Endothelial cell of umbilical vein (primary cell): Measurements from ENCODE around the gene RLN1.

Experiments
- EZH2 ChIP-seq: IDR thresholded peaks from 2 replicates; pipeline ENCODE4 v1.6.1; 2012; ENCODE audit warnings: borderline replicate concordance, low read depth, mild to moderate bottlenecking, moderate library complexity, low read length, inconsistent platforms; ENCODE audit not compliant: severe bottlenecking
- GATA2 ChIP-seq: IDR thresholded peaks from 2 replicates; pipeline ENCODE4 v1.7.0; 2011; ENCODE audit warnings: low read depth, mild to moderate bottlenecking, moderate library complexity, mixed read lengths, low read length; ENCODE audit not compliant: insufficient read length, insufficient read depth
- POLR2AphosphoS5 ChIP-seq: IDR thresholded peaks from 2 replicates; pipeline ENCODE4 v1.6.1; 2012; ENCODE audit warnings: low read depth, mild to moderate bottlenecking, control low read depth, low read length, moderate library complexity; ENCODE audit not compliant: insufficient read depth
- TF ChIP-seq, protein P1 (sequence below), 2 donors: IDR thresholded peaks; 1 replicate in 1 of 2; 2 replicates in 1 of 2; pipeline ENCODE4 v1.5.1; 2011; ENCODE audit warnings: low read length in 2 of 2, mild to moderate bottlenecking in 2 of 2, moderate library complexity in 2 of 2, control low read depth in 1 of 2, inconsistent platforms in 1 of 2, low read depth in 1 of 2; ENCODE audit not compliant: insufficient read depth in 1 of 2; ENCODE audit errors: extremely low read depth in 1 of 2

DNA sequence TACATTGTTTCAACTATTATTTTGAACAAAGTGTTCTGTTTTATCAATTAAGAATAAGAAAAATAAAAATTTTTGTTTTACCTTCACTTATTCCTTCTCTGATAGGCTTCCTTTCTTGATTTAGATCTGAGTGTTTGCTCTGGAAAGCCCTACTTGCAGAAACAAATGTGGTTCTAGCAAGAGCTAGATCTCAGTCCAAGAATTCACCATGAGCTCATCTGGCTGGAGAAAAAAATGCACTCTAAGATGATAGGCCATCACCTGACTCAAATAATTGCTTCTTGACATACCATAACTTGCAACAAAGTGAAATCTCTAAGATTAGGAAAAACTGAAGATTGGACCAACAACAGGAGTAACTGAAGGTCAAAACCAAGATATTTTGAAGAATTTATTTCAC lies 28.8 kb downstream of the RLN1 start:
- TF ChIP-seq GATA2 (no peak), EZH2 (no peak), POLR2AphosphoS5 (no peak)
- TF ChIP-seq, protein P1, sequence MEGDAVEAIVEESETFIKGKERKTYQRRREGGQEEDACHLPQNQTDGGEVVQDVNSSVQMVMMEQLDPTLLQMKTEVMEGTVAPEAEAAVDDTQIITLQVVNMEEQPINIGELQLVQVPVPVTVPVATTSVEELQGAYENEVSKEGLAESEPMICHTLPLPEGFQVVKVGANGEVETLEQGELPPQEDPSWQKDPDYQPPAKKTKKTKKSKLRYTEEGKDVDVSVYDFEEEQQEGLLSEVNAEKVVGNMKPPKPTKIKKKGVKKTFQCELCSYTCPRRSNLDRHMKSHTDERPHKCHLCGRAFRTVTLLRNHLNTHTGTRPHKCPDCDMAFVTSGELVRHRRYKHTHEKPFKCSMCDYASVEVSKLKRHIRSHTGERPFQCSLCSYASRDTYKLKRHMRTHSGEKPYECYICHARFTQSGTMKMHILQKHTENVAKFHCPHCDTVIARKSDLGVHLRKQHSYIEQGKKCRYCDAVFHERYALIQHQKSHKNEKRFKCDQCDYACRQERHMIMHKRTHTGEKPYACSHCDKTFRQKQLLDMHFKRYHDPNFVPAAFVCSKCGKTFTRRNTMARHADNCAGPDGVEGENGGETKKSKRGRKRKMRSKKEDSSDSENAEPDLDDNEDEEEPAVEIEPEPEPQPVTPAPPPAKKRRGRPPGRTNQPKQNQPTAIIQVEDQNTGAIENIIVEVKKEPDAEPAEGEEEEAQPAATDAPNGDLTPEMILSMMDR (IDR thresholded peaks at IDR 0.05; ENCODE audit: extremely low read depth in 1 of 2, insufficient read depth in 1 of 2, low read depth in 1 of 2, low read length in 2 of 2), result no peak
